ENCODE measurements around the gene BRSK1. TPM values are rescaled to one million over a fixed set of nuclear protein-coding genes. Genes with fewer than 3 reads are reported as not detected.

The BRSK1 gene
- total RNA-seq, 1 donor from 2014 or later, result 6.5 TPM

DNA sequence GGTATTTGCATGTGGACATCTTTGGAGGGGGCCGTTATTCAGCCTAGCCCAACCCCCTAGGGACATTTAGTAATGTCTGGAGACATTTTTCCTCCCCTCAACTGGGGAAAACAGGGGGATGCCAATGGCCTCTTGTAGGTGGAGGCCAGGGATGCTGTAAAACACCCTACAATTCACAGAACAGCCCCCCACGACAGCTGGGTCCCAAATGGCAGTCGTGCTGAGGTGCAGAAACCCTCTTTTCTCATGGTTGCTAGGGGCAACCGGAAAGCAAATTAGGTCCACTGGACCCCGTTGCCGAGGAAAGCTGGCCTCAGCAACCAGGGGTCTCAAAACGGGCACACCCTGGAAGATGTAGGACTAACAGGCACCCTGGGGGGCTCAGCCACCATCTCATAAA, 26.7 kb downstream of the BRSK1 start:
- Histone ChIP-seq H3K27me3 (no peaks in the 10 kb centered on the region), H3K9me3 (no peaks in the 10 kb centered on the region), H3K36me3 (peaks cover 21 to 28% of the 10 kb centered on the region in 2 donors), H3K27ac (no peak overlapping the region), H3K4me1 (no peaks in the 10 kb centered on the region), H3K4me3 (no peak overlapping the region)
- DNase-seq (ENCODE audit: low spot score in 2 of 2), result no peak
- intact Hi-C loops (cut with DNase I), result no loop called here
- TF ChIP-seq, protein P1, sequence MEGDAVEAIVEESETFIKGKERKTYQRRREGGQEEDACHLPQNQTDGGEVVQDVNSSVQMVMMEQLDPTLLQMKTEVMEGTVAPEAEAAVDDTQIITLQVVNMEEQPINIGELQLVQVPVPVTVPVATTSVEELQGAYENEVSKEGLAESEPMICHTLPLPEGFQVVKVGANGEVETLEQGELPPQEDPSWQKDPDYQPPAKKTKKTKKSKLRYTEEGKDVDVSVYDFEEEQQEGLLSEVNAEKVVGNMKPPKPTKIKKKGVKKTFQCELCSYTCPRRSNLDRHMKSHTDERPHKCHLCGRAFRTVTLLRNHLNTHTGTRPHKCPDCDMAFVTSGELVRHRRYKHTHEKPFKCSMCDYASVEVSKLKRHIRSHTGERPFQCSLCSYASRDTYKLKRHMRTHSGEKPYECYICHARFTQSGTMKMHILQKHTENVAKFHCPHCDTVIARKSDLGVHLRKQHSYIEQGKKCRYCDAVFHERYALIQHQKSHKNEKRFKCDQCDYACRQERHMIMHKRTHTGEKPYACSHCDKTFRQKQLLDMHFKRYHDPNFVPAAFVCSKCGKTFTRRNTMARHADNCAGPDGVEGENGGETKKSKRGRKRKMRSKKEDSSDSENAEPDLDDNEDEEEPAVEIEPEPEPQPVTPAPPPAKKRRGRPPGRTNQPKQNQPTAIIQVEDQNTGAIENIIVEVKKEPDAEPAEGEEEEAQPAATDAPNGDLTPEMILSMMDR (IDR thresholded peaks at IDR 0.05), result no peak

DNA sequence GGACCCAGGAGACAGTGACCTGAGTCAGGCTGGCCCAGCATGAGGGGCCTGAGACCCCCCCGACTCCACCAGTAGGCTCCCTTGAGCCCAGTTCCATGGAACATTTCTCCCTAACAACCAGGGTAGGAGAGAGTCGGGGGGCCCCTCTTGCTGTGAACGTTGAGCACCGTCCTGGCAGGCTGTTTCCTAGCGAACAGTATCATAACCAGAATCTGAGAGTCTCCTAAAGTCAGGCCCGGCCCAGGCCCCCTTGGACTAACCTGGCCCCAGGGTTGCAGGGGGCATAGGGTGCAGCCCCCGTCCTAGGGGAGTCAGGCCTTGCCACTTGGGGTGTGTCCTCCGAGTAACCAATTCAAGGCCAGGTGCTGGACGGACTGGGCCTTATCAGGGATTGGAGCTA, 27.6 kb downstream of the BRSK1 start:
- Histone ChIP-seq H3K4me3 (no peak overlapping the region), H3K27ac (no peak overlapping the region), H3K4me1 (no peaks in the 10 kb centered on the region), H3K27me3 (no peaks in the 10 kb centered on the region), H3K36me3 (peaks cover 19 to 24% of the 10 kb centered on the region in 2 donors), H3K9me3 (no peaks in the 10 kb centered on the region)
- DNase-seq (ENCODE audit: low spot score in 2 of 2), result no peak
- intact Hi-C loops (cut with DNase I), result no loop called here
- TF ChIP-seq, protein P1 (IDR thresholded peaks at IDR 0.05), result no peak

DNA sequence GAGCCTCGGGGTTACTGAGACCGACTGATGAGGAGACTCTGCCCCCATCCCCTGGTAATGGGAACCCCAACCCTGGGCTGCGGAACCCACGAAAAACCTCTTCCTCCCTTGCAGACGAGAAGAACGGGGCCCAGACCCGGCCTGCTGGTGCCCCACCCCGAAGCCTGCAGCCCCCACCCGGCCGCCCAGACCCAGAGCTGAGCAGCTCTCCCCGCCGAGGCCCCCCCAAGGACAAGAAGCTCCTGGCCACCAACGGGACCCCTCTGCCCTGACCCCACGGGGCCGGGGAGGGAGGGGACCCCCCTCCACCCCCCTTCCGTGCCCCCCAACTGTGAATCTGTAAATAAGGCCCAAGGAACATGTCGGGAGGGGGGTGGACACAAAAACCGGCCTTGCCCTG, 28.0 kb downstream of the BRSK1 start:
- Histone ChIP-seq H3K27me3 (no peaks in the 10 kb centered on the region), H3K4me1 (no peaks in the 10 kb centered on the region), H3K36me3 (peaks cover 15 to 20% of the 10 kb centered on the region in 2 donors), H3K4me3 (no peak overlapping the region), H3K9me3 (no peaks in the 10 kb centered on the region), H3K27ac (no peak overlapping the region)
- intact Hi-C loops (cut with DNase I), result no loop called here
- TF ChIP-seq, protein P1 (IDR thresholded peaks at IDR 0.05), result no peak
- DNase-seq (ENCODE audit: low spot score in 2 of 2), result no peak

DNA sequence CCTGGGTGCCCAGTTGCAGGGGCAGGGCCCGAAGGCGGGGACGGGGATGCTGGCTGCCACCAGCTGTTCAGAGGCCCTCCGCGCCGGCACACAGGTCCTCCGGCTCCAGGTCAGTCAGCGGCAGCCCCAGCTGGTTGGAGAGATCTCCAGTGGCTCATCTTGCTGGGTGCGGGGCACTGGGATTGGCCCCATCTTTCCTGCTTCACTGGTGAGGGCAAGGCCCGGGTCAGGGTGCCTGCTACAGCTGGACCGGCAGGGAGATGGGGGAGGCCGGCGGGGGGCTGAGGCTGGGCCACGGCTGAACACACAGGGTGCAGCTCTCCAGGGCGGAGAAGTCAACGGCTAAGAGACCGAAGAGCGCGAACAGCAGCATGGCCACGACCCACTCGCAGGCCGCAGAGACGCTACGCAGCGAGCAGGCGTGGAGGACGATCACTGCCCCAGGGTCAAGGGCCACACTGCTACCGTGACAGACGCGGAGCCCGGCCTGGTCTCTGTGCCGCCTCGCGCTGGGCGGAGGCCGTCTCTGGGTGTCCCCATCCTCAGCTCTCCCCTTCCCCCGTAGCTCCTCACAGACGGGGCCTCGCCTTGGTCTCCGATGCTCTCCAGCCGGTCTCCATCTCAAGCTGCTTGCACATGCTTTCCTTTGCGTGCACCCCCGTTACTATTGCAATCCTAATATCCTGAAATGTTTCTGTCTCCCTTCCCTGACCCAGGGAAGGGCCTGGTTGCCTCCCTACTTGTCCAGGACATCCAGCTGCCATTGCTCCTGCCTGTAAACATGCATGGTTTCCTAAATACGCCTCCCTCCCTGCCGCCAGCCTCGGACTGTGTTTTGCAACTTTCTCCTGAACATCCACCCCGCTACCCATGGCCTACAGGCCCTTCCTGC, 29.1 kb downstream of the BRSK1 start:
- intact Hi-C loops (cut with DNase I), result no loop called here
- TF ChIP-seq, protein P1 (IDR thresholded peaks at IDR 0.05), result no peak
- no peak overlapping the region for H3K27ac ChIP-seq
- H3K4me3 ChIP-seq, result no peak overlapping the region
- no peaks in the 10 kb centered on the region for H3K27me3 ChIP-seq
- no peak for DNase-seq (ENCODE audit: low spot score in 2 of 2)
- H3K9me3 ChIP-seq, result no peaks in the 10 kb centered on the region
- no peaks in the 10 kb centered on the region for H3K4me1 ChIP-seq
- peaks cover 13 to 14% of the 10 kb centered on the region in 2 donors for H3K36me3 ChIP-seq

DNA sequence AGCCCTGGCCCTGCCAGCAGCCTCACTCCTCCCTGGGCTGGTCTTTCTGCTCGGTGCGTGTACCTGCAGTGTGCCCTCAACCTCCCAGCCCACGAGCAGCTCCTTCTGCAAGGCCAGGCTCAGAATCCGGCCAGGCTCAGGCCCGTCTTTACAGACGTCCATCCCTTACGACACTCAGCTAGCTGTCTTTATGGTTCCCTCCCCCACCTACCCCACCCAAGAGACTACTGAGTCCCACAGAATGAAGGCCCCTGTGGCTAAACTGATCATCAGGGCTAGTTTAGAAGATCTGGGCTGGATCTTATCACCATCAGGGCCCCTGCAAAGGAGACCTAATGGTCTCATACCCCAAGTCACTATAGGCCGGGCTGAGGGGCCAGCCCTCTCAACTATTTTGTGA, 30.6 kb downstream of the BRSK1 start:
- H3K4me3 ChIP-seq, result no peak overlapping the region
- no peak overlapping the region for H3K27ac ChIP-seq
- H3K36me3 ChIP-seq, result peaks cover 4 to 9% of the 10 kb centered on the region in 2 donors
- H3K27me3 ChIP-seq, result no peaks in the 10 kb centered on the region
- no peak for DNase-seq (ENCODE audit: low spot score in 2 of 2)
- intact Hi-C loops (cut with DNase I), result no loop called here
- no peaks in the 10 kb centered on the region for H3K9me3 ChIP-seq
- H3K4me1 ChIP-seq, result no peaks in the 10 kb centered on the region
- TF ChIP-seq, protein P1 (IDR thresholded peaks at IDR 0.05), result no peak

All from ascending aorta (tissue), 2 donors.